Kidney tubule cell (primary cell): ENCODE results near the gene HS3ST6.
"Not testable (repeated sequence)": the region's sequence is repeated elsewhere in the genome, so short reads cannot be mapped to it uniquely, and the experiment has no call there.

Source experiments
- DNase-seq: peaks from one replicate; pipeline ENCODE4 v3.0.0-alpha.2; 2018; ENCODE audit warnings: low spot score

Gene HS3ST6

DNA sequence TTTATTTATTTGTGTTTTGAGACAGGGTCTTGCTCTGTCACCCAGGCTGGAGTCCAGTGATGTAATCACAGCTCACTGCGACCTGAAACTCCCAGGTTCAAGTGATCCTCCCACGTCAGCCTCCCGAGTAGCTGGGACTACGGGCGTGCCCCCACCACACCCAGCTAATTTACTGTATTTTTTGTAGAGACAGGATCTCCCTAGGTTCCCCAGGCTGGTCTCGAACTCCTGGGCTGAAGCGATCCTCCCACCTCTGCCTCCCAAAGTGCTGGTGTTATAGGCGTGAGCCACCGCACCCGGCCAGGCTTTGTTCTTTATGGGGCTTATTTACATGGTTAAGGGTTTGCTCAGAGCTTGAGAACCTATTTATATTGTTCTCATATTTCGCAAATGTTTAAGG is 40.4 kb downstream of the HS3ST6 start:
- DNase-seq: no peak

DNA sequence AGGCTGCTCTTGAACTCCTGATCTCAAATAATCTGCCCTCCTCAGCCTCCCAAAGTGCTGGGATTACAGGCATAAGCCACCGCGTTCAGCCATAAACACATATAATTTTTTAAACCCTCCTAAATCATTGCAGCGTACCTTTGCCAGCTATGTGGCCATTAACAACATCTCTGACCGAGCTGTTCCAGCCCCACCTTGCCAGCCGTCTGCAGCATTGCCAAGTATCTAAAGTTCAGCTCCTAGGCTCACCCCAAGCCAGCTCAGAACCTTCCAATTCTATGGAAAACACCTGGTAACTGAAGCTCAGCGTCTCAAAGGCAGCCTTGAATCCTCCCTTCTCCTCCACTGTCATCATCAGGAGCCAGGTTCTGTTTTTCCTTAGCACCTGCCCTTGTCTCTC is 41.1 kb downstream of the HS3ST6 start:
- no peak for DNase-seq

DNA sequence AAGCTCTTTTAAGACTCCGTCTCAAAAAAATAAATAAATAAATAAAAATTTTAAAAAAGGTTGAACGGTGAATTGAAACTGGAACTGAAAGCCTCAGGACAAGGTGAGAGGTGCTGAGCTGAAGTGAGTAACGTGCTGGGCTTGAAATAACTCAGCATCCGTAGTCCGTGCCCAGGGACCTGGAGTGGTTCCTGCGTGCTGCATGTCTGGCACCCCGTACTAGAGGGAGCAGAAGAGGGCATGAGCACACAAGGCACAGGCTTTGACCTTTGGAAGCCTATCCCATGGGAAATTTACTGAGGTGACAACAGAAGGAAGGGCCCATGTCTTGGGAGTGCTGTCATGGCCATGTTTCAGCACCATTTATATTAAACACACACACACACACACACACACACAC is 41.7 kb downstream of the HS3ST6 start:
- DNase-seq: no peak

DNA sequence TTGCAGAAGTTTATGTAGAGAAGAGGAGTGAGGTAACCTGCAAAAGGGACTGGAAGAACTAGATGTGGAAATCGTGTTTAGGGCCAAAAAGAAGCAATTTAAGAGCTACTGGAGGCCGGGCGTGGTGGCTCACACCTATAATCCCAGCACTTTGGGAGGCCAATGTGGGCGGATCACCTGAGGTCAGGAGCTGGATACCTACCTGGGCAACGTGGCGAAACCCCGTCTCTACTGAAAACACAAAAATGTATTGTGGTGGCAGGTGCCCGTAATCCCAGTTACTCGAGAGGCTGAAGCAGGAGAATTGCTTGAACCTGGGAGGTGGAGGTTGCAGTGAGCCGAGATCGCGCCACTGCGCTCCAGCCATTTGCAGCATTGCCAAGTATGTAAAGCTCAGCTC is 42.1 kb downstream of the HS3ST6 start:
- not testable (repeated sequence) for DNase-seq

DNA sequence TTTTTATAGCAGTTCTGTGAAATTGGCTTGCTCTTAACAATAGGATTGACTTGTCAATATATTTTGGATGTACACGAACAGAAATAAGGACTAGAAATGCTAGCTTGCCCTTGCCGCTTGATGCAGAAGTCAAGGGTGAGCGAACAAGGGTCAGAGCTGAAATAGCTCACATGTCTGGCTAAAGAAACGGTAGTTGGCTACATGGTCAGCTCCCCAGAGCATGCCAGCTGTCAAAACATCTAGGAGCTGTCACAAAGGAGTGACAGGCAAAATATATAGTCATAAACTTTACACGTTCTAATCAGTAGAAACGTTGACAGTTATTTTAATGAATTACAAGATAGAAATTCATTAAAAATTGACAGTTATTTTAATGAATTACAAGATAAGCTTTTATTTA is 43.4 kb downstream of the HS3ST6 start:
- DNase-seq: no peak

DNA sequence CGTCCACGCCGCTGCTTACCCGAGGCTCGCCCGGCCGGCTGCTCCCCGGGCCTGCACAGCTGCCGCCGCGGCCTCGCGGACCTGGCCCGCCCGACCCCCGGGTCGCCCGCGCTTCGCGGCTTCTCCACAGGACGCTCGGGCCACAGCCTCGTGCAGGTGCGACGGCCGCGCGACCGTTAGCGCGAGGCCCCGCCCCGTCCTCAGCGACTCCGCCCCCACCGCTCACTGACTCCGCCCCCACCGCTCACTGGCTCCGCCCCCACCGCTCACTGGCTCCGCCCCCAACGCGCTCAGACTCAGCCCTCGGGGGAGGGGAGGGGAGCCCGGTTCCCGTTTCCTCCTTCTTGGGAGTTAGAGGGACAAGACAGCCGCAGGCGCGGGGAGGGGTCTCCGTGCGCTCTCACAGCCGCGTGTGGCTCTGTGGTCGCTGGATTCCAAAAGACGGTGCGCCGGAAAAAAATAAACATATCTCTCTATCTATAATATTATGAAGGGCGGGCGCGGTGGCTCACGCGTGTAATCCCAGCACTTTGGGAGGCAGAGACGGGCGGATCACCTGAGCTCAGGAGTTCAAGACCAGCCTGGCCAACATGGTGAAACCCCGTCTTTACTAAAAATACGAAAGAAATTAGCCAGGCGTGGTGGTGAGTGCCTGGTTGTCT is 46.1 kb downstream of the HS3ST6 start, which contains the start of gene MEIOB:
TSS of gene MEIOB (minus strand) at position 191 of the 662 bp plus-strand sequence. CDS start 3,989 bp downstream, outside the sequence.
- peak; percentile 20 for DNase-seq

DNA sequence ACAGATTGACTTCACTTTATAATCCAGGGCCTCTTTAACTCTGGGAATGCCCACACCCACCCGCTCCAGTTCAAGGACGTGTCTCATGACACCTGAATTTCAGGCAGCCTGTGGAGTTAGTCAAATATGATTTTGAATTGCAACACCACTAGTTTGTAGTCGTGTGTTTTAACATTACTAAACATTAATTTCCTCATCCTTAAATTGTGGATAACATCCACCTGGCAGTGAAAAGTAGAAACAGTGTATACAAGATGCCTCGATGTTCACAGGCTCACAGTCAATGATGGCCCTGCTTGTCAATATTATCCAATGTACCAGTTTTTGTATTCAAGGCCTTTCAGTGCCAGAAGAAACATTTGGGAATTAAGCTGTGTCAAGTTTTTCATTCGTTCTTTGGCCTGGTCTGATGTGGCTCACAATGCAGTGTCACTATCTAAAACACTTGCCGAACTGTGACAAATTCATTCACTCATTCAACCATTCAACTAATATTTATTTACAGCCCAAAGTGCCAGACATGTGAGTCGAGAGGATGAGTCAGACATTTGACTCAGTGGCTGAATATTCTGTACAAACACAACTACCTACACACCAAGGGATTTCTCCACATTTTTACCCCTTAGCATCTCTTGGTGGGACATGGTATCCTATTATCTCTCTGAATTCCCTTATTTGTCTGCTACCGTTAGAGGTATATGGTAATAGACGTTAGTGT is 47.7 kb downstream of the HS3ST6 start:
- peak; percentile 93 for DNase-seq

DNA sequence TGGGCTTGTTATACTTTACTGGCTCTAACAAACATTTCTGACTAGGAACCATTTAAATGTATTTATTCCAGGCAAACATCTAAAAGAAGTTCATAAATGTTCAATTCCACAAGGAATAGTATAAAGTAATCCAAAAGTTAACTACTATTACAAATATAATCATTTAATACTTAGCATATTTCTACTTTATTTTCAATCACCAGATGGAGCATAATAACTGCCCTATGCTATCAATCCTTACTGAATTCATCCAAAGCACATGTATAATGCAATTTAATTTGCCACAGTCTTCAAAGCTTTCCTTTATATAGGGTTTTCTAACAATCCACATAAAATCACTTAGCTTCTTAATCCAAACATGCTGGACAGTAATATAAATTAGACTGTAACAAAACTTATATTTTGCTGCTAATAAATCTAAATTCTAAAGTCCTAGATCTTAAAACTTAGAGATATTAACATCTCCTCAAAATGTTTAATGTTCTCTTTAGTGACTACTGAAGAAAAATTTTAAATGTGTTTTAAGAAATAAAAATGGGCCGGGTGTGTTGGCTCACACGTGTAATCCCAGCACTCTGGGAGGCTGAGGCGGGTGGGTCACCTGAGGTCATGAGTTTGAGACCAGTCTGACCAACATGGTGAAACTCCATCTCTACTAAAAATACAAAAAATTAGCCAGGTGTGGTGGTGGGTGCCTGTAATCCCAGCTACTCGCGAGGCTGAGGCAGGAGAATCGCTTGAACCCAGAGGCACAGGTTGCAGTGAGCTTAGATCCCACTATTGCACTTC is 52.1 kb downstream of the HS3ST6 start:
- no peak for DNase-seq

DNA sequence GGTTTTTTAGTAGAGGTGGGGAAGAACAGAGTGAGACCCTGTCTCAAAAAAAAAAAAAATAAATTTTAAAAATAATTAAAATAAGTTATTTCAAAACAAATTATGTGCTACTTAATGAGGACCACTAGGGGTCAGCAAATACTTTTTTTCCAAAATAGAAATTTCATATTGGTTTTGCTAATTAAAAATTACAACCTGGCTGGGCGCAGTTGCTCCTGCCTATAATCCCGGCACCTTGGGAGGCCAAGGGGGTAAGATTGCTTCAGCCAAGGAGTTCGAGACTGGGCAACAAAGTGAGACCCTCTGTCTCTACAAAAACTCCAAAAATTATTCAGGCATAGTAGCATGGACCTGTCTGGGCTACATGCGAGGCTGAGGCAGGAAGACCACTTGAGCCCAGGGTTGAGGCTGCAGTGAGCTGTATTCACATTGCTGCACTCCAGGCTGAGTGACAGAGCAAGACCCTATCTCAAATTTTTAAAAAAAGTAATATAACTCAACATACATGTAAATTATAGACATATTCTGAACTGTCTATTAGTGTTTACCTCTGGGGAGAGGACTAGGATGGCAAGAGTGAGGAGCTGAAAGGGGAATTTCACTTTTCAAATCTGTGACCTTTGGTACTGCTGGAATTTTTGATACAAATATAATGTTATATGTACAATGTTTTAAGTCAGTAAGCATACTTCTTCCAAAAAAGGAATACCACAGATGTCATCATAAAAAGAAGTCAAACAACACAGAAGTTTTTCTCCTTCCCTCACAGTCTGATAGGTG is 54.3 kb downstream of the HS3ST6 start:
- peak; percentile 50 for DNase-seq

DNA sequence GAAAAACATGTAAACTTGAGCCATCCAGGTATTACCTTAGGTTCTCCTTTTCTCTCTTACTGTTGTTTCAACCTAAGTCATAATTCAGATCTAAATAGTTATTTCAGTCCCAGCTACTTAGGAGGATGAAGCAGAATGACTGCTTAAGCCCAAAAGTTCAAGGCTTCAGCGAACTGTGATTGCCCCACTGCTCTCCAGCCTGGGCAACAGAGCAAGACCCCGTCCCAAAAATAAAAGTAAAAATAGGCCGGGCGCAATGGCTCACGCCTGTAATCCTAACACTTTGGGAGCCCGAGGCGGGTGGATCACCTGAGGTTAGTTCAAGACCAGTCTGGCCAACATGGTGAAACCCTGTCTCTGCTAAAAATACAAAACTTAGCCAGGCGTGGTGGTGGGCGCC is 55.8 kb downstream of the HS3ST6 start:
- no peak for DNase-seq

DNA sequence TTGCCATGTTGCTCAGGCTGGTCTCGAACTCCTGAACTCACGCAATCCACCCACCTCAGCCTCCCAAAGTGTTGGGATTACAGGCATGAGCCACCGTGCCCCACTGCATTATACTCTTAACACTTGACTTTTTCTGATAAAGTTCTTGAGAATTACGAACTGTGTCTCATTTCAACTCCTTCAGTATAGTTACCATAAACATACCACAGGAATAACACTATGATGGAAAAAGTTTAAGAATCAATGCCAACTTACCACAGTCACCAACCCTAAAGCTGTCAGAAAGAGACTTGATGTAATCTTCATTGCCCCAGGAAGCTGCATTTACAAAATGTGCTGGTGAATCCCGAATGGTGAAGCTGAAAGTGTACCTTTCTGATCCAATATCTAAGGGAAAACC is 56.5 kb downstream of the HS3ST6 start:
- DNase-seq: no peak
